HG03439 (cell line): ENCODE data around the gene SLC35B2.

Experiments
- ATAC-seq: cut with Tn5 transposase; IDR thresholded peaks from one replicate; pipeline ENCODE4 v1.9.1; 2021; ENCODE audit warnings: mild to moderate bottlenecking, moderate library complexity; ENCODE audit not compliant: unreplicated experiment

SLC35B2 gene

DNA sequence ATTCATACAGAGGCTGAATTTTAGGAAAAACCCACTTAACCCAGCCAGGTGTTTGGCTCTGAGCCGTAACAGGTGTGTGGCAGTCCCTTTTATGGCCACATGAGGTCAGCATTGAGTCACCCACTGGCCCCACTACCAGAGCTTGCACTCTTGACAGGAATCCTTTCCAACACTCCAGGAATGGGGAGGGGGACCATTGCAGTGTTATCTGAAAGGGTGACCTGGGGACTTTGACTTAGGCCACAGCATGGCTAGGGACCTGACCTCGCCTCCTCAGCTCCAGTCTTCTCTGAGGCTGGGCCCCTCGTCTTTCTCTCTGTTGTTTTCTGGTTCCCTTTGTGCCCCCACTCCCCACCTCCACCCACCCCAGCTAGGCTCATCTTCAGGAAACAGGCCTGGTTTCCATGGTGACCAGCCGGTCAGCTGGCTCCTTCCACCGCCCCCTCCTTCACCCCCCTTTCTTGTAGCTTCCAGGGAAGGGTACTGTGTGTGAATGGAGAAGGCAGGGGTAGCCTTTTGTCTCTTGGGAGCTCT is 10.8 kb upstream of the SLC35B2 start:
- ATAC-seq = no peak

DNA sequence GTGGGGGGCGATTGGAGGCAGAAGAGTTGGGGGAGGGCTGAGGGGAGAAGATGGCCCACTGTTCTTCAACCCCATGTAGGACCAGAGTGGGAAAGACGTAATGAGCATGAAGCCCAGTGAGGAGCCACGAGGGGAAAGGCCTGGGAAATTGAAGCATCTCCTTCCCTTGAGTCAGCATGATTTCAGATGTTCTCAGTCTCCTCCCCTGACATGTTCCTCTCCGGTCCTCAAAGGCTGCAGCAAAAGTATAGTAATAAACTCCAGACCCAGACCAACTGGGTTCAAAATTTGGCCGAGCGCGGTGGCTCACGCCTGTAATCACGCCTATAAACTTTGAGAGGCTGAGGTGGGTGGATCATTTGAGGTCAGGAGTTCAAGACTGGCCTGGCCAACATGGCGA is 9.9 kb upstream of the SLC35B2 start:
- no peak for ATAC-seq

GRCh38 chr6:44266347-44266746 is 9.0 kb upstream of the SLC35B2 start:
- ATAC-seq = no peak

DNA sequence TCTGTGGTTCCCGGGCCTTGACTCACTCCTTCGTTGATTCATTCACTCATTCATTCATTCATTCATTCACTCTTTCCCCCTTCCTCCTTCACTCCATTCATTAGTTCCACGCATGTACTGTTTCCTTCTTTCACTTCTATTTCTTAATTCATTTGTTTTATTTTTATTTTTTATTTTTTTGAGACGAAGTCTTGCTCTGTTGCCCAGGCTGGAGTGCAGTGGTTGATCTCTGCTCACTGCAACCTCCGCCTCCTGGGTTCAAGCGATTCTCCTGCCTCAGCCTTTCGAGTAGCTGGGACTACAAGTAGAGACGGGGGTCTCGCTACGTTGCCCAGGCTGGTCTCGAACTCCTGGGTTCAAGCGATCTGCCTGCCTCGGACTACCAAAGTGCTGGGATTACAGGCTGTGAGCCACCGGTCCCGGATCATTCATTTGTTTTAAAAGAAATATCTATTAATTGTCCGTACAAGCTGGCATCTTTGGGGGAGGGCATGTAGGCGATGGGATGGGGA is 8.4 kb upstream of the SLC35B2 start:
- no peak for ATAC-seq

- ATAC-seq = peak; percentile 37
These were observed 7.8 kb upstream of the SLC35B2 start, which contains the start of gene NFKBIE for GRCh38 chr6:44265007-44265721. Gene NFKBIE (minus strand): TSS chr6:44265551. CDS start chr6:44265346, 205 bp downstream.

DNA sequence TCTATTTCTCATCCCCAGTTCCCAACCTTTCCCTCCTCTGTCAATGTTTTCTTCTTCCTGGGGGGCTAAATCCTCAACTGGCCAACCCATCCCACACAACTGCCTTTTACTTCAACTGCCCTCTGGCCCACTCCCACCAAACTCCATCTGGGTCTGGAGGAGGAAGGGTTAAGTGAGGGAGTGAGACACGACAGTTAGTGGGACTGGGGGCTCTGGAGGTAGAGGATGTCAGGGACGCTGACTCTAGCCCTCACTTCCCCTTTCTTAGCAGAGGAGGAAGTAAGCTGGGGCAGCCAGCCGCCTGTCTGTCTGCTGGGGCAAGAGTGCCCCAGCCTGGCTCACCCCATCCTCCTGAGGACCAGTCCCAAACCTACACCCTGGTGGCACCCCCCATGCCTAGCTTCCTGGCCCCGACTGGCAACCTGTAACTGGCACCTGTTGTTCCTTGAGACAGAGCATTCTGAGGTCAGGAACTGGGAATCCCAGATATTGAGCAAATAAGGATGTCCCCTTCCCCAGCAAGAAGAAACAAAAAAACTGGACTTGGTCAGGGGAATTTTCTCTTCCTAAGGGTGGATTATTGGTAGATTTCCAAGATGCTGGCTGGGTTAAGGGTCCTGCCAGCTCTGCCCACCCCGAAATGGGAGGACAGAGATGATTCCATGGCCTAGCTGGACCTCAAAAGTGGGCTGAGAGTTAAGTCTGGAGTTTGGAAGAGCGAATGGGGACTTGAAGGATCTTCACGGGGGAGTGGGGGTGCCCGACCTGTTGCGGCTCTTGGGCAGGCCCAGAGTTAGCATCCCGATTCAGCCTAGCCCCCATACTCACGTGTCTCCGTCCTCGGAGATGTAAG is 7.1 kb upstream of the SLC35B2 start:
- no peak for ATAC-seq

DNA sequence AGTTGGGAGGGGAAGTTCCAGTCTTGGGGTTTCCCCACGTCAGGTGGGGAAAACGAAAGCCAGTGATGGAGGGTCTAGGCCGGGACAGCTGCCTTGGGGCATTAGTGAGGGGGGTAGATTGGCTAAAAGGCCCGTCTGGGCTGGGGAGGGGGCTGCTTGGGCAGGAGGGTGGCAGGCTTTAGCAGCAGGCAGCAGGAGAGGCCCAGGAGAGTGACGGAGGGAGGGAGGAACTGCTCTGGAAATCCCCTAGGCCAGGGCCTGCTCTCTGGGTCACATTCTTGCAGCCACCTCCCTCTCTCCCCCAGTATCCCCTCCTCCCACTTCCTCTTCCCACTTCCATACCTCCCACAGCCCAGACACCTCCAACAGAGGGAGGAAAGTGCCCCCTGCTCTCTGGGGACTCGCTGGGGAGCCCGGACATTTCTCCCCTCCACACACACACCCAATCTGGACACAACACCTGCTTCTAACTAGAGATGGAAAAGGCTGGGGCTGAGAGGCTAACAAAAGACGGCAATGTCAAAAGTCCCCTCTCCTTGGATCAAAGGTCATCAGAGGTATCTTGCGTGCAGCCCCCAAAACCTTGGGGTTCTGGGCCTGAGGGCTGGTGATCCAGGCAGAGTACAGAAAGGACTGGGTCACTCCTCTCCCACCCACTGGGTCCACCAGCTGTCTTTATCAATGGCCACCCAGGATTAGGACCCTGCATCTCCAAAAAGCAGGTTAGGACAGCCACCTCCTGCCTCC is 6.2 kb upstream of the SLC35B2 start:
- ATAC-seq = no peak

GRCh38 chr6:44262467-44263353 is 5.4 kb upstream of the SLC35B2 start:
- ATAC-seq = no peak

- ATAC-seq = no peak
These were observed 4.3 kb upstream of the SLC35B2 start for GRCh38 chr6:44261581-44261980.

GRCh38 chr6:44260451-44261297 is 3.3 kb upstream of the SLC35B2 start:
- ATAC-seq = no peak

DNA sequence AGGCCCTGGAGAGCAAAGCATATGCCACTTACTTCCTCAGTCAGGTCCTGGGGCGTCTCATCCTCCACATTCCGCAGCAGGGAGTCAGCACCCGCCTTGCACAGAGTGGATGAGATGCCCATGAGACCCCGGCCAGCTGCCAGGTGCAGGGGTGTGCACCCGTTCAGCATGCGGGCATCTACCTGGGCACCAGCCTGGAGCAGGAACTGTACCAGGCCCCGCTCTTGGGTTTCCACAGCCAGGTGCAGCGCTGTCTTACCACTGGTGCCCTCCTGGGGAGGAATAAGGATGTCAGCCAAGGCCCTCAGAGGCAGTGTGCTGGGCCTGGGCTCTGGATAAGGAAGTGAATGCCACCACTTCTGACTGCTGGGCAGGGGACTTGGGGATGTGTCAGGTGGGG is 2.7 kb upstream of the SLC35B2 start:
- no peak for ATAC-seq

- ATAC-seq = no peak
These were observed 1.6 kb upstream of the SLC35B2 start for GRCh38 chr6:44258921-44259320.

DNA sequence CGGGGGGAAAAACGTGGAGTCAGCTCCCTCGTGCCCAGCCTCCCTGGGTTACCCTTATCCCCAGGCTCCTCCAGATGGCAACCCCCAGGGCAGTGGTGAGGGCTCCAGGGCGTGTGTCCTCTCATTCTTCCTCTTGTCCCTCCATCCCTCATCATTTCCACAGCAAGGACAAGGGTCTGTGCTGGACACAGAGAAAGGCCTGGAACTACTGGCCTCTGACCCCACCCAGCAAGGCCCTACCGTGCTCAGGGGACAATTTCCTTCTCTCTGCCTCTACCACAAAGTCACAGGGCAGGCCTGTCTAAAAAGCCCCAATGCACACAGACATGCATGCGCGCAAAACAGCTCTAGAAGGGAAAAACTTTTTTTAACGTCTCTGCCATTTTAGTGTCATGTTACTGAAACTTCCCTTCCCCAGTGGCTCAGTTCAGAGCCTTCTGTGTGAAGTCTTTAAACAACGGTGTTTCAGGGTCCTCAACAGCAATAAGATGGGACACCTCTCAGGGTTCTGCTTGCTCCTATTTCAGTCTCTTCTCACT is 1.1 kb upstream of the SLC35B2 start:
- no peak for ATAC-seq

DNA sequence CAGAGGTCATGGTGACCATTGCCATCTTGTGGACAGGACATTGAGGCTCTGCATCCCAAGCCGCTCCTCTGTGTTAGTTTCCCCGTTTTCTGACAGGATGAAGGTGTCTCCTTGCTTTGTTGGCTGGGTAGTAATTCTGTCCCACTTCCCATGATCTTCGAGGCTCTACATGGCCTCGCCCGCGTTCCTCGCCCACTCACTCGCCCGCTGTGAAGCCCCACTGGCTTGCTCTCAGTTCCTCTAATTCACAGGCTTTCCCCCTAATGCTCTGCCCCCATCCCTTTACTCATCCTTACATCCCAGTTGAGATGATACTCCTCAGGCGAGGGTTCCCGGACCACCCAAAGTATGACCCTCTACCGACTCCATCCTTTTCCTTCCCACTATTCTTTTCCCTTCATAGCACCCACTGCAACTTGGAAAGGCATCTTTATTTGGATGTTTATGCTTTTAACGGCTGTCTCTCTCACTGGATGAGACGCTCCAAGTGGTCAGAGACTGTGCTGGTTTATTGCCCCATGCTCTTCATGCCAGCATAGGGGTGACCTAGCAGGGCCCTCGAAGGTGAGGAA is 511 bp upstream of the SLC35B2 start:
- ATAC-seq = peak; percentile 13

GRCh38 chr6:44256775-44257024 is 628 bp downstream of the SLC35B2 start:
- peak; percentile 15 for ATAC-seq

GRCh38 chr6:44255871-44256774 is 1.2 kb downstream of the SLC35B2 start:
- ATAC-seq = no peak

- no peak for ATAC-seq
These were observed 2.1 kb downstream of the SLC35B2 start for GRCh38 chr6:44255105-44255808.
